HEK293 (cell line): Measurements from ENCODE around the gene MS4A1.

ENCODE experiments used
- TRIM28 ChIP-seq: IDR thresholded peaks from 2 replicates; pipeline ENCODE4 v1.6.1; 2011; ENCODE audit warnings: low read length, control low read depth, borderline replicate concordance
- ZBTB20 ChIP-seq: fragments of 450-650 bp; formaldehyde crosslinking; IDR thresholded peaks from 2 replicates; pipeline ENCODE4 v1.5.1; 2016; ENCODE audit warnings: missing biosample characterization, missing genetic modification characterization
- ZFHX2 ChIP-seq: fragments of 450-650 bp; formaldehyde crosslinking; conservative IDR thresholded peaks from 2 replicates; pipeline ENCODE4 v1.5.1; 2016; ENCODE audit warnings: missing biosample characterization, missing genetic modification characterization
- ZNF24 ChIP-seq: fragments of 450-650 bp; formaldehyde crosslinking; IDR thresholded peaks from 2 replicates; pipeline ENCODE4 v1.5.1; 2016; ENCODE audit warnings: missing biosample characterization, missing genetic modification characterization
- ZNF26 ChIP-seq: fragments of 450-650 bp; formaldehyde crosslinking; IDR thresholded peaks from 2 replicates; pipeline ENCODE4 v1.5.1; 2016; ENCODE audit warnings: missing biosample characterization, missing genetic modification characterization
- ZNF280D ChIP-seq: fragments of 450-650 bp; formaldehyde crosslinking; IDR thresholded peaks from 2 replicates; pipeline ENCODE4 v1.5.1; 2016; ENCODE audit warnings: missing biosample characterization, missing genetic modification characterization
- ZNF530 ChIP-seq: fragments of 450-650 bp; formaldehyde crosslinking; IDR thresholded peaks from 2 replicates; pipeline ENCODE4 v1.5.1; 2016; ENCODE audit warnings: low read depth, missing biosample characterization, missing genetic modification characterization
- ZNF660 ChIP-seq: fragments of 450-650 bp; IDR thresholded peaks from 2 replicates; pipeline ENCODE4 v1.5.1; 2018; ENCODE audit warnings: missing biosample characterization, mild to moderate bottlenecking, missing genetic modification characterization
- ZNF76 ChIP-seq: fragments of 450-650 bp; formaldehyde crosslinking; IDR thresholded peaks from 2 replicates; pipeline ENCODE4; 2016; ENCODE audit warnings: low read depth, missing biosample characterization, missing genetic modification characterization, borderline replicate concordance
- ZNF830 ChIP-seq: fragments of 450-650 bp; IDR thresholded peaks from 2 replicates; pipeline ENCODE4 v1.5.0; 2018; ENCODE audit warnings: missing biosample characterization, missing genetic modification characterization, low read depth, mild to moderate bottlenecking, moderate library complexity
- TF ChIP-seq, protein P1 (sequence below): fragments of 450-650 bp; formaldehyde crosslinking; IDR thresholded peaks from 2 replicates; pipeline ENCODE4 v1.5.1; 2016; ENCODE audit warnings: missing biosample characterization, missing genetic modification characterization

DNA sequence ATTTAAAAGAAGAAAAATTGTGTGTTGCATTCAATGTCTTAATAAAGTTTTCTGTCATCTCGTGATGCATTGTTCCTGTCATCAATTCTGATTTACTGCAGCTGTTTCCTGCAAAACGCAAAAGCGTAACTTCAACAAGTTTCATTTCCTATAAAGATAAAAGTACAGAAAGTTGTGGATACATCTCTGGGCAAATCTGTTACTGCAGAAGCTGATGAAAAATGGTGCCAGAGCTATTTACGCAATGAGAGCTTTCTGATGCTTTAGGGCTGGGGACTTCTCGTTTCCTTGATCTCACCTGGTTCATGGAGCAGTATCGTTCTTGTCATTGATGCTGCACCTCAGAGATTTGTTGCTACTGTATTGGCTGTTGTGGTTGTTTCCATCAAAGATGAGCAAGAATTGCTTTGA lies 21.4 kb downstream of the MS4A1 start:
- no peak for TF ChIP-seq TRIM28
- no peak for TF ChIP-seq ZNF530 (tag by site-specific recombination)
- no peak for TF ChIP-seq ZNF280D
- TF ChIP-seq ZBTB20 (tag by site-specific recombination), result no peak
- no peak for TF ChIP-seq ZFHX2
- no peak for TF ChIP-seq ZNF26 (tag by site-specific recombination)
- TF ChIP-seq, protein P1, sequence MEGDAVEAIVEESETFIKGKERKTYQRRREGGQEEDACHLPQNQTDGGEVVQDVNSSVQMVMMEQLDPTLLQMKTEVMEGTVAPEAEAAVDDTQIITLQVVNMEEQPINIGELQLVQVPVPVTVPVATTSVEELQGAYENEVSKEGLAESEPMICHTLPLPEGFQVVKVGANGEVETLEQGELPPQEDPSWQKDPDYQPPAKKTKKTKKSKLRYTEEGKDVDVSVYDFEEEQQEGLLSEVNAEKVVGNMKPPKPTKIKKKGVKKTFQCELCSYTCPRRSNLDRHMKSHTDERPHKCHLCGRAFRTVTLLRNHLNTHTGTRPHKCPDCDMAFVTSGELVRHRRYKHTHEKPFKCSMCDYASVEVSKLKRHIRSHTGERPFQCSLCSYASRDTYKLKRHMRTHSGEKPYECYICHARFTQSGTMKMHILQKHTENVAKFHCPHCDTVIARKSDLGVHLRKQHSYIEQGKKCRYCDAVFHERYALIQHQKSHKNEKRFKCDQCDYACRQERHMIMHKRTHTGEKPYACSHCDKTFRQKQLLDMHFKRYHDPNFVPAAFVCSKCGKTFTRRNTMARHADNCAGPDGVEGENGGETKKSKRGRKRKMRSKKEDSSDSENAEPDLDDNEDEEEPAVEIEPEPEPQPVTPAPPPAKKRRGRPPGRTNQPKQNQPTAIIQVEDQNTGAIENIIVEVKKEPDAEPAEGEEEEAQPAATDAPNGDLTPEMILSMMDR (tag by site-specific recombination), result no peak
- no peak for TF ChIP-seq ZNF76 (tag by site-specific recombination)
- no peak for TF ChIP-seq ZNF830 (tag by site-specific recombination)
- no peak for TF ChIP-seq ZNF24
- no peak for TF ChIP-seq ZNF660 (tag by site-specific recombination)
